GM12878 (cell line): Measurements from ENCODE around the gene BEGAIN. TPM values are rescaled to one million over a fixed set of nuclear protein-coding genes. Genes with fewer than 3 reads are reported as not detected.

ENCODE experiments used
- ATAC-seq: fragments of 200-7000 bp; cut with Tn5 transposase; 3 replicates; pipeline ENCODE4 v1.9.1; 2020; ENCODE audit warnings: mild to moderate bottlenecking, moderate library complexity
- BruUV-seq: library from RNA; stranded (reverse); fragments of 400-500 nt; replicated peaks from 2 replicates; lab custom pipeline; 2021; lab: Mats Ljungman, UMichigan
- CTCF ChIA-PET: fragments of 300-600 bp; sonication (Branson Sonifier 250); formaldehyde crosslinking; extraction: SDS; loops from one replicate; lab custom pipeline; 2021; ENCODE audit warnings: inconsistent platforms; lab: Yijun Ruan, JAX
- POLR2A ChIA-PET: fragments of 350-600 bp; formaldehyde crosslinking; extraction: SDS; loops from one replicate; lab custom pipeline; 2021; ENCODE audit warnings: inconsistent platforms; lab: Charles Lee
- RAD21 ChIA-PET: fragments of 300-600 bp; sonication (Branson Sonifier 250); formaldehyde crosslinking; loops from one replicate; lab custom pipeline; 2023; ENCODE audit warnings: antibody characterized with exemption; ENCODE audit not compliant: unreplicated experiment; lab: Charles Lee
- SMC1A ChIA-PET: fragments of 300-600 bp; sonication (Branson Sonifier 250); formaldehyde crosslinking; loops from one replicate; lab custom pipeline; 2023; ENCODE audit not compliant: unreplicated experiment, uncharacterized antibody; lab: Charles Lee
- DNase-seq: peaks from one replicate; pipeline ENCODE4 v3.0.0-alpha.2; 2011; ENCODE audit warnings: low read depth, low spot score
- FAIRE-seq: peaks from 3 replicates; lab custom pipeline; 2011; peaks lifted over from hg19 to GRCh38; lab: Jason Lieb, UNC
- H2AFZ ChIP-seq: 2 replicates; pipeline ENCODE4 v1.6.0; 2011; ENCODE audit warnings: low read depth, low read length, control low read depth; ENCODE audit not compliant: control insufficient read depth
- H3K27ac ChIP-seq: 2 replicates; pipeline ENCODE4 v1.5.1; 2011; ENCODE audit warnings: control low read depth; ENCODE audit not compliant: control insufficient read depth, insufficient read depth
- H3K27me3 ChIP-seq, 2 experiments: replicated peaks in 1 of 2; 2 replicates each; pipeline versions ENCODE4 v1.6.0 to v1.6.1; 2011; ENCODE audit warnings: low read length in 1 of 2; ENCODE audit not compliant: control insufficient read depth in 2 of 2, insufficient read depth in 2 of 2
- H3K36me3 ChIP-seq, 2 experiments: 2 replicates each; pipeline ENCODE4 v1.5.1; 2011; ENCODE audit warnings: low read length in 1 of 2; ENCODE audit not compliant: control insufficient read depth in 2 of 2, insufficient read depth in 2 of 2
- H3K4me1 ChIP-seq: 2 replicates; pipeline ENCODE4 v1.6.1; 2011; ENCODE audit warnings: mild to moderate bottlenecking, low read length, moderate library complexity, mixed read lengths; ENCODE audit not compliant: control insufficient read depth, insufficient read depth
- H3K4me2 ChIP-seq: 2 replicates; pipeline ENCODE4 v1.6.0; 2011; ENCODE audit warnings: control low read depth; ENCODE audit not compliant: control insufficient read depth, insufficient read depth
- H3K4me3 ChIP-seq: fragments of 200-600 bp; sonication (generic); 2 replicates; pipeline ENCODE4 v1.5.1; 2016
- H3K79me2 ChIP-seq: 2 replicates; pipeline ENCODE4 v1.6.0; 2011; ENCODE audit warnings: low read length; ENCODE audit not compliant: control insufficient read depth, insufficient read depth
- H3K9ac ChIP-seq: 2 replicates; pipeline ENCODE4 v1.8.0; 2011; ENCODE audit warnings: low read length, control low read depth, mixed read lengths; ENCODE audit not compliant: control insufficient read depth, insufficient read depth
- H3K9me3 ChIP-seq: replicated peaks from 3 replicates; pipeline ENCODE4 v1.5.1; 2011; ENCODE audit warnings: mild to moderate bottlenecking, low read length; ENCODE audit not compliant: control insufficient read depth, insufficient read depth
- H4K20me1 ChIP-seq: 2 replicates; pipeline ENCODE4 v1.6.0; 2011; ENCODE audit not compliant: control insufficient read depth, insufficient read depth
- BHLHE40 ChIP-seq, 2 experiments: fragments of 450-650 bp in 1 of 2; IDR thresholded peaks; 2 replicates each; pipeline ENCODE4 v1.6.1; 2011 to 2017; ENCODE audit warnings: low read depth in 2 of 2, borderline replicate concordance in 1 of 2, improper control_type of control experiment in 1 of 2, low read length in 1 of 2, mild to moderate bottlenecking in 1 of 2
- CEBPB ChIP-seq, 2 experiments: fragments of 150-350 bp in 1 of 2; IDR thresholded peaks; 2 replicates each; pipeline ENCODE4 v1.6.1; 2012 to 2014; ENCODE audit warnings: low read depth in 2 of 2, low read length in 2 of 2, borderline replicate concordance in 1 of 2, inconsistent platforms in 1 of 2
- CHD4 ChIP-seq: fragments of 200-600 bp; sonication (generic); IDR thresholded peaks from 2 replicates; pipeline ENCODE4 v1.6.1; 2016; ENCODE audit warnings: mild to moderate bottlenecking
- GATAD2B ChIP-seq: fragments of 450-650 bp; conservative IDR thresholded peaks from 2 replicates; pipeline ENCODE4 v1.6.1; 2017; ENCODE audit warnings: low read depth, mild to moderate bottlenecking, moderate library complexity
- IKZF1 ChIP-seq: fragments of 450-650 bp; conservative IDR thresholded peaks from 2 replicates; pipeline ENCODE4 v1.6.1; 2017; ENCODE audit warnings: antibody characterized with exemption, mild to moderate bottlenecking
- MYC ChIP-seq: IDR thresholded peaks from 2 replicates; pipeline ENCODE4 v1.6.1; 2011; ENCODE audit warnings: mild to moderate bottlenecking, low read length, moderate library complexity, inconsistent platforms; ENCODE audit not compliant: insufficient read depth, insufficient replicate concordance, insufficient read length, severe bottlenecking
- RUNX3 ChIP-seq: IDR thresholded peaks from 2 replicates; pipeline ENCODE4 v1.6.1; 2012; ENCODE audit warnings: low read length, inconsistent platforms
- SMAD5 ChIP-seq: IDR thresholded peaks from 2 replicates; pipeline ENCODE4 v1.6.1; 2016; ENCODE audit warnings: antibody characterized with exemption, low read depth
- SUPT20H ChIP-seq: IDR thresholded peaks from 2 replicates; pipeline ENCODE4 v1.6.1; 2011; ENCODE audit warnings: low read depth, mild to moderate bottlenecking, low read length, moderate library complexity, borderline replicate concordance; ENCODE audit not compliant: control insufficient read depth
- TAF1 ChIP-seq: IDR thresholded peaks from 2 replicates; pipeline ENCODE4 v1.6.1; 2011; ENCODE audit warnings: mild to moderate bottlenecking, low read depth, low read length, borderline replicate concordance
- TCF3 ChIP-seq: IDR thresholded peaks from 2 replicates; pipeline ENCODE4 v1.6.1; 2012; ENCODE audit warnings: low read depth, mild to moderate bottlenecking, low read length, borderline replicate concordance; ENCODE audit not compliant: insufficient read depth
- WGBS: methylation state at CpG from one replicate; pipeline ENCODE4 v1.1.6; 2016; ENCODE audit warnings: low lambda C conversion rate; ENCODE audit not compliant: insufficient replicate concordance, insufficient coverage; ENCODE audit errors: missing lambda C conversion rate; 5-methylcytosine and 5-hydroxymethylcytosine counted together
- in situ Hi-C: fragments of 300-500 bp; cut with MboI; formaldehyde crosslinking; loops from 9 replicates; pipeline ENCODE4 v1.14.3; 2018; ENCODE audit warnings: mixed read lengths
- intact Hi-C: fragments of 100-400 bp; cut with micrococcal nuclease; formaldehyde crosslinking; loops from one replicate; pipeline ENCODE4 v1.14.2; 2022; ENCODE audit not compliant: unreplicated experiment
- polyA plus RNA-seq, 11 experiments: library from polyadenylated mRNA; depleted of rRNA in 4 of 11; unstranded in 6 of 11; stranded (reverse) in 5 of 11; fragments of >200 nt; fragmentation: Nextera tagmentation in 4 of 11; fragmentation: Illumina TruSeq in 1 of 11; extraction: Ambion mirVana in 4 of 11; extraction: Trizol in 1 of 11; gene quantifications; 1 replicate in 1 of 11; 2 replicates in 10 of 11; pipeline versions ENCODE4 v1.2.1 to v1.2.3, GENCODE V29; 2011 to 2016; ENCODE audit warnings: inconsistent platforms in 2 of 11, missing spikeins in 2 of 11, low read depth in 1 of 11
- total RNA-seq, 4 experiments: library from RNA; depleted of rRNA in 3 of 4; stranded (reverse); fragments of >200 nt in 3 of 4; fragmentation: Illumina TruSeq in 1 of 4; extraction: Trizol in 1 of 4; gene quantifications; 2 replicates each; pipeline versions ENCODE4 v1.2.1 to v1.2.3, GENCODE V29; 2013 to 2021
- TF ChIP-seq, protein P1 (sequence below): fragments of 450-650 bp; IDR thresholded peaks from 2 replicates; pipeline ENCODE4 v1.6.1; 2016; ENCODE audit warnings: mild to moderate bottlenecking, moderate library complexity, borderline replicate concordance
- TF ChIP-seq, protein P2 (sequence below): IDR thresholded peaks from 2 replicates; pipeline ENCODE4 v1.6.1; 2011; ENCODE audit warnings: borderline replicate concordance, low read depth, mild to moderate bottlenecking, moderate library complexity, mixed read lengths, low read length; ENCODE audit not compliant: insufficient read depth; ENCODE audit errors: extremely low read length
- TF ChIP-seq, protein P3 (sequence below): IDR thresholded peaks from 2 replicates; pipeline ENCODE4 v1.6.1; 2011; ENCODE audit warnings: mild to moderate bottlenecking, low read depth, low read length, moderate library complexity; ENCODE audit not compliant: insufficient replicate concordance
- TF ChIP-seq, protein P4 (sequence below): fragments of 450-650 bp; conservative IDR thresholded peaks from 2 replicates; pipeline ENCODE4 v1.6.1; 2017; ENCODE audit warnings: mild to moderate bottlenecking, moderate library complexity

The BEGAIN gene
- total and polyA plus RNA-seq, 10 of the 15 experiments (the other 5 are each of a cell fraction or from before 2014, with no cell fraction given): 0.01 to 0.31 (median 0.06) TPM; not detected in 5

DNA sequence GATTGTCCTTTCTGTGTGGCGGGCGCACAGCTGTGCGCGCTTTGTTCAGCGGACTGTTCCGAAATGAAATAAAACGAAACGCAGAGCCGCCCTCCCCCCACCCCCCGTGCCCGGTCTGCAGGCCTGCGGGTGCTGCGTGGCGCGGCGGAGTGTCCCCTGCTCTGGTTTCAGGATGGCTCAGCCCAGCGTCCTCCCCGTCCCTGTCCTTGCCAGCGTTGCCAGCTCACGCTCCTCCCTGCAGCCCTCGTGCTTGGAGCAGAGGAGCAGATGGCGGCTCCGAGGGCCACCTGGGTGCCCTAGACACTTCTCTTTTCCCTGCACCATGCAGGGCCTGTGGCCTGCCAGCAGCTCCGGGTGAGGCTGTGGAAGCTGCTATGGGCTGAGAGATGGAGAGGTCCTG, 17.5 kb upstream of the BEGAIN start:
- H4K20me1 ChIP-seq: no peaks in the 10 kb centered on the region
- TF ChIP-seq CEBPB (IDR thresholded peaks at IDR 0.05; ENCODE audit: borderline replicate concordance in 1 of 2, low read depth in 2 of 2, low read length in 2 of 2): no peak
- TF ChIP-seq BHLHE40 (IDR thresholded peaks at IDR 0.05; ENCODE audit: borderline replicate concordance in 1 of 2, low read depth in 2 of 2, low read length in 1 of 2): no peak
- TF ChIP-seq, protein P1, sequence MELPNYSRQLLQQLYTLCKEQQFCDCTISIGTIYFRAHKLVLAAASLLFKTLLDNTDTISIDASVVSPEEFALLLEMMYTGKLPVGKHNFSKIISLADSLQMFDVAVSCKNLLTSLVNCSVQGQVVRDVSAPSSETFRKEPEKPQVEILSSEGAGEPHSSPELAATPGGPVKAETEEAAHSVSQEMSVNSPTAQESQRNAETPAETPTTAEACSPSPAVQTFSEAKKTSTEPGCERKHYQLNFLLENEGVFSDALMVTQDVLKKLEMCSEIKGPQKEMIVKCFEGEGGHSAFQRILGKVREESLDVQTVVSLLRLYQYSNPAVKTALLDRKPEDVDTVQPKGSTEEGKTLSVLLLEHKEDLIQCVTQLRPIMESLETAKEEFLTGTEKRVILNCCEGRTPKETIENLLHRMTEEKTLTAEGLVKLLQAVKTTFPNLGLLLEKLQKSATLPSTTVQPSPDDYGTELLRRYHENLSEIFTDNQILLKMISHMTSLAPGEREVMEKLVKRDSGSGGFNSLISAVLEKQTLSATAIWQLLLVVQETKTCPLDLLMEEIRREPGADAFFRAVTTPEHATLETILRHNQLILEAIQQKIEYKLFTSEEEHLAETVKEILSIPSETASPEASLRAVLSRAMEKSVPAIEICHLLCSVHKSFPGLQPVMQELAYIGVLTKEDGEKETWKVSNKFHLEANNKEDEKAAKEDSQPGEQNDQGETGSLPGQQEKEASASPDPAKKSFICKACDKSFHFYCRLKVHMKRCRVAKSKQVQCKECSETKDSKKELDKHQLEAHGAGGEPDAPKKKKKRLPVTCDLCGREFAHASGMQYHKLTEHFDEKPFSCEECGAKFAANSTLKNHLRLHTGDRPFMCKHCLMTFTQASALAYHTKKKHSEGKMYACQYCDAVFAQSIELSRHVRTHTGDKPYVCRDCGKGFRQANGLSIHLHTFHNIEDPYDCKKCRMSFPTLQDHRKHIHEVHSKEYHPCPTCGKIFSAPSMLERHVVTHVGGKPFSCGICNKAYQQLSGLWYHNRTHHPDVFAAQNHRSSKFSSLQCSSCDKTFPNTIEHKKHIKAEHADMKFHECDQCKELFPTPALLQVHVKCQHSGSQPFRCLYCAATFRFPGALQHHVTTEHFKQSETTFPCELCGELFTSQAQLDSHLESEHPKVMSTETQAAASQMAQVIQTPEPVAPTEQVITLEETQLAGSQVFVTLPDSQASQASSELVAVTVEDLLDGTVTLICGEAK: no peak
- TF ChIP-seq, protein P2, sequence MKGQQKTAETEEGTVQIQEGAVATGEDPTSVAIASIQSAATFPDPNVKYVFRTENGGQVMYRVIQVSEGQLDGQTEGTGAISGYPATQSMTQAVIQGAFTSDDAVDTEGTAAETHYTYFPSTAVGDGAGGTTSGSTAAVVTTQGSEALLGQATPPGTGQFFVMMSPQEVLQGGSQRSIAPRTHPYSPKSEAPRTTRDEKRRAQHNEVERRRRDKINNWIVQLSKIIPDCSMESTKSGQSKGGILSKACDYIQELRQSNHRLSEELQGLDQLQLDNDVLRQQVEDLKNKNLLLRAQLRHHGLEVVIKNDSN: no peak
- no peak for TF ChIP-seq SMAD5
- no peak for TF ChIP-seq TAF1
- no peak for TF ChIP-seq IKZF1
- no peak for TF ChIP-seq RUNX3
- TF ChIP-seq, protein P3, sequence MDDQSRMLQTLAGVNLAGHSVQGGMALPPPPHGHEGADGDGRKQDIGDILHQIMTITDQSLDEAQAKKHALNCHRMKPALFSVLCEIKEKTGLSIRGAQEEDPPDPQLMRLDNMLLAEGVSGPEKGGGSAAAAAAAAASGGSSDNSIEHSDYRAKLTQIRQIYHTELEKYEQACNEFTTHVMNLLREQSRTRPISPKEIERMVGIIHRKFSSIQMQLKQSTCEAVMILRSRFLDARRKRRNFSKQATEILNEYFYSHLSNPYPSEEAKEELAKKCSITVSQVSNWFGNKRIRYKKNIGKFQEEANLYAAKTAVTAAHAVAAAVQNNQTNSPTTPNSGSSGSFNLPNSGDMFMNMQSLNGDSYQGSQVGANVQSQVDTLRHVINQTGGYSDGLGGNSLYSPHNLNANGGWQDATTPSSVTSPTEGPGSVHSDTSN: no peak
- no peak for TF ChIP-seq MYC
- TF ChIP-seq SUPT20H: no peak
- TF ChIP-seq TCF3: no peak
- TF ChIP-seq GATAD2B: no peak
- TF ChIP-seq, protein P4, sequence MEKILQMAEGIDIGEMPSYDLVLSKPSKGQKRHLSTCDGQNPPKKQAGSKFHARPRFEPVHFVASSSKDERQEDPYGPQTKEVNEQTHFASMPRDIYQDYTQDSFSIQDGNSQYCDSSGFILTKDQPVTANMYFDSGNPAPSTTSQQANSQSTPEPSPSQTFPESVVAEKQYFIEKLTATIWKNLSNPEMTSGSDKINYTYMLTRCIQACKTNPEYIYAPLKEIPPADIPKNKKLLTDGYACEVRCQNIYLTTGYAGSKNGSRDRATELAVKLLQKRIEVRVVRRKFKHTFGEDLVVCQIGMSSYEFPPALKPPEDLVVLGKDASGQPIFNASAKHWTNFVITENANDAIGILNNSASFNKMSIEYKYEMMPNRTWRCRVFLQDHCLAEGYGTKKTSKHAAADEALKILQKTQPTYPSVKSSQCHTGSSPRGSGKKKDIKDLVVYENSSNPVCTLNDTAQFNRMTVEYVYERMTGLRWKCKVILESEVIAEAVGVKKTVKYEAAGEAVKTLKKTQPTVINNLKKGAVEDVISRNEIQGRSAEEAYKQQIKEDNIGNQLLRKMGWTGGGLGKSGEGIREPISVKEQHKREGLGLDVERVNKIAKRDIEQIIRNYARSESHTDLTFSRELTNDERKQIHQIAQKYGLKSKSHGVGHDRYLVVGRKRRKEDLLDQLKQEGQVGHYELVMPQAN: no peak
- no peak for TF ChIP-seq CHD4
- DNase-seq (no peak), ATAC-seq (no peak), FAIRE-seq (no peak)
- CTCF ChIA-PET: no interaction called here
- H3K4me2 ChIP-seq: no peak overlapping the region
- no peaks in the 10 kb centered on the region; a peak in 1 of 4 replicates for H3K27me3 ChIP-seq
- H3K4me1 ChIP-seq: no peaks in the 10 kb centered on the region
- intact Hi-C loops: no loop called here
- no peak overlapping the region for H3K4me3 ChIP-seq
- H2AFZ ChIP-seq: no peak overlapping the region
- in situ Hi-C loops: no loop called here
- no peak overlapping the region for H3K27ac ChIP-seq
- RAD21 ChIA-PET: no interaction called here
- no peaks in the 10 kb centered on the region for H3K79me2 ChIP-seq
- H3K9ac ChIP-seq: no peak overlapping the region
- BruUV-seq: no TSS peak
- no peaks in the 10 kb centered on the region; the same call in 1 of the 3 replicates for H3K9me3 ChIP-seq
- SMC1A ChIA-PET: no interaction called here
- 65% methylated on average over 23 of the region's 24 CpGs for WGBS
- POLR2A ChIA-PET: no interaction called here
- H3K36me3 ChIP-seq: no peaks in the 10 kb centered on the region
